Right lobe of liver (tissue), 4 donors: Measurements from ENCODE around the gene ACKR1.

Experiments used
- CTCF ChIP-seq, 4 donors: fragments of 200-600 bp in 3 of 4; fragments of 450-650 bp in 1 of 4; IDR thresholded peaks; one replicate each; pipeline versions ENCODE4 v1.5.1 to v1.8.0; 2016 to 2022; ENCODE audit warnings: antibody characterized with exemption in 4 of 4, mild to moderate bottlenecking in 2 of 4
- POLR2A ChIP-seq: fragments of 450-650 bp; IDR thresholded peaks from one replicate; pipeline ENCODE4 v1.6.1; 2017; ENCODE audit warnings: antibody characterized with exemption, mild to moderate bottlenecking
- donor health status: DM: no; HTN: no; CAD: no.
- donor health status: DM: no; HTN: no; CAD: no.
- donor health status: DM: no; HTN: yes; CAD: no.

- TF ChIP-seq CTCF (IDR thresholded peaks at IDR 0.05) (no peak), POLR2A (no peak)
Measured at GRCh38 chr1:159184201-159184600, 20.5 kb upstream of the ACKR1 start.
